ENCODE results near the gene DNAJC21.

The DNAJC21 gene

DNA sequence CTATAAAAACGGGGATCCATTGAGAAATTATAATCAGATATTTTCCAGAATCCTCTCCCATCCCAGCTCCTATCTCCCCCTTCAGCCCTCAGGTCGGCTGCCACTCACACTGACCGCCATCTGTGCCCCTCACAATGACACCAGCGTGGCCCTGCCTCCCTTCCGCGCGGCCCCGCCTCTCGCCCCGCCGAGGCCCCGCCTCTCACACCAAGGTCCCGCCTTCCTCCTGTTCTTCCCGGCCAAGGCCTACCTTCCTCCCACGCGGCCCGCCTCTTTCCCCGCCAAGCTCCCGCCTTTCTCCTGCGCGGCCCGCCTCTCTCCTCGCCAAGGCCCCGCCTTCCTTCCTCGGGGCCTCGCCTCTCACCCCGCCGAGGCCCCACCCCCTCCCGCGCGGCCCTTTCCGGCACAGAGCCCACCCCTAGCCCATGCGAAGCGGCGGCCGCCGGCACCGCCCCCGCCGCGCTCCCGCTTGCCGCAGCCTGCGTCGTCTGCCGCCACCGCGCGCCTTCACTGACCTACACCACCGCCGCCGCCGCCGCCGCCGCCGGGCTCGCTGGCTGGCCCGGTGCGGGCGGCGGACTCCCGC lies at the start of gene DNAJC21:
Gene DNAJC21 (plus strand): TSS at position 426 of the 586 bp plus-strand sequence. CDS start 261 bp downstream, outside the sequence.
- Histone ChIP-seq H3K27me3 (no peaks in the 10 kb centered on the region), H3K4me1 (ENCODE audit: control insufficient read depth in 1 of 2, insufficient read depth in 1 of 2, low read depth in 1 of 2, low read length in 1 of 2) (peaks cover 20 to 21% of the 10 kb centered on the region in 2 experiments), H3K36me3 (peaks cover 8% of the 10 kb centered on the region), H3K4me3 (ENCODE audit: low read depth in 1 of 2, low read length in 1 of 2) (peak within 1 kb of the TSS; percentile 75 to 88), H3K27ac (peak within 1 kb of the TSS; percentile 86), H3K9me3 (no peaks in the 10 kb centered on the region)
- TF ChIP-seq, protein P1, sequence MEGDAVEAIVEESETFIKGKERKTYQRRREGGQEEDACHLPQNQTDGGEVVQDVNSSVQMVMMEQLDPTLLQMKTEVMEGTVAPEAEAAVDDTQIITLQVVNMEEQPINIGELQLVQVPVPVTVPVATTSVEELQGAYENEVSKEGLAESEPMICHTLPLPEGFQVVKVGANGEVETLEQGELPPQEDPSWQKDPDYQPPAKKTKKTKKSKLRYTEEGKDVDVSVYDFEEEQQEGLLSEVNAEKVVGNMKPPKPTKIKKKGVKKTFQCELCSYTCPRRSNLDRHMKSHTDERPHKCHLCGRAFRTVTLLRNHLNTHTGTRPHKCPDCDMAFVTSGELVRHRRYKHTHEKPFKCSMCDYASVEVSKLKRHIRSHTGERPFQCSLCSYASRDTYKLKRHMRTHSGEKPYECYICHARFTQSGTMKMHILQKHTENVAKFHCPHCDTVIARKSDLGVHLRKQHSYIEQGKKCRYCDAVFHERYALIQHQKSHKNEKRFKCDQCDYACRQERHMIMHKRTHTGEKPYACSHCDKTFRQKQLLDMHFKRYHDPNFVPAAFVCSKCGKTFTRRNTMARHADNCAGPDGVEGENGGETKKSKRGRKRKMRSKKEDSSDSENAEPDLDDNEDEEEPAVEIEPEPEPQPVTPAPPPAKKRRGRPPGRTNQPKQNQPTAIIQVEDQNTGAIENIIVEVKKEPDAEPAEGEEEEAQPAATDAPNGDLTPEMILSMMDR (IDR thresholded peaks at IDR 0.05), result peak; percentile 41

GRCh38 chr5:34881246-34881645 lies 48.1 kb upstream of the DNAJC21 start:
- no peak overlapping the region for H3K27ac ChIP-seq
- no peak overlapping the region for H3K4me3 ChIP-seq (ENCODE audit: low read depth in 1 of 2, low read length in 1 of 2)
- no peaks in the 10 kb centered on the region for H3K9me3 ChIP-seq
- H3K36me3 ChIP-seq, result no peaks in the 10 kb centered on the region
- TF ChIP-seq, protein P1 (IDR thresholded peaks at IDR 0.05), result no peak
- H3K4me1 ChIP-seq (ENCODE audit: control insufficient read depth in 1 of 2, insufficient read depth in 1 of 2, low read depth in 1 of 2, low read length in 1 of 2), result no peaks in the 10 kb centered on the region
- H3K27me3 ChIP-seq, result no peaks in the 10 kb centered on the region

- peaks cover under 1% of the 10 kb centered on the region for H3K27me3 ChIP-seq
- H3K36me3 ChIP-seq, result no peaks in the 10 kb centered on the region
- no peak overlapping the region for H3K27ac ChIP-seq
- H3K4me1 ChIP-seq (ENCODE audit: control insufficient read depth in 1 of 2, insufficient read depth in 1 of 2, low read depth in 1 of 2, low read length in 1 of 2), result no peaks in the 10 kb centered on the region
- no peak overlapping the region for H3K4me3 ChIP-seq (ENCODE audit: low read depth in 1 of 2, low read length in 1 of 2)
- no peaks in the 10 kb centered on the region for H3K9me3 ChIP-seq
- TF ChIP-seq, protein P1 (IDR thresholded peaks at IDR 0.05), result no peak
Measured at GRCh38 chr5:34886392-34887119, 42.8 kb upstream of the DNAJC21 start.

DNA sequence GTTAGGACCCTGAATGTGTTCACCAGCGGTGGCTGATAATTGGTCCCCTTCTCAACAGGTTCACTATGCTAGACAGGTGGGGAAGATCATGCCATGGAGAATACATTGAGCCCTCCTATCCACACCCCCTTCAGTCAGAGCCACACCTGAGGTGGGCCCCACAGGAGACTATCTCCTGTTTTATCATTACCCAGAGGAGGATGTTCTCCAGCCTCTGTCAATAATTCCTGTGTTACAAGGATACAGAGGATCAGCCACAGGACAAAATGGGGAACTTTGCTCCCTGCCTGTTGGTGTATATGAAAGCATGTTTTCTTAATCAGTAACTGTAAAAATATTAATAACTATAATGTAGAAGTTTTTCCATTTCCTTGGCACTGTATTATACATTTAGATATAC lies 40.0 kb upstream of the DNAJC21 start:
- Histone ChIP-seq H3K27me3 (peaks cover 4% of the 10 kb centered on the region), H3K36me3 (no peaks in the 10 kb centered on the region), H3K4me1 (ENCODE audit: control insufficient read depth in 1 of 2, insufficient read depth in 1 of 2, low read depth in 1 of 2, low read length in 1 of 2) (no peaks in the 10 kb centered on the region), H3K9me3 (no peaks in the 10 kb centered on the region), H3K27ac (no peak overlapping the region), H3K4me3 (ENCODE audit: low read depth in 1 of 2, low read length in 1 of 2) (no peak overlapping the region)
- TF ChIP-seq, protein P1 (IDR thresholded peaks at IDR 0.05), result no peak

- peaks cover 4% of the 10 kb centered on the region for H3K27me3 ChIP-seq
- no peak overlapping the region for H3K27ac ChIP-seq
- TF ChIP-seq, protein P1 (IDR thresholded peaks at IDR 0.05), result no peak
- H3K4me3 ChIP-seq (ENCODE audit: low read depth in 1 of 2, low read length in 1 of 2), result no peak overlapping the region
- no peaks in the 10 kb centered on the region for H3K4me1 ChIP-seq (ENCODE audit: control insufficient read depth in 1 of 2, insufficient read depth in 1 of 2, low read depth in 1 of 2, low read length in 1 of 2)
- H3K9me3 ChIP-seq, result no peaks in the 10 kb centered on the region
- H3K36me3 ChIP-seq, result no peaks in the 10 kb centered on the region
Measured at GRCh38 chr5:34891981-34892380, 37.4 kb upstream of the DNAJC21 start.
